ENCODE data around the gene ALDH1A3. TPM values are rescaled to one million over a fixed set of nuclear protein-coding genes. Genes with fewer than 3 reads are reported as not detected.

Gene ALDH1A3
- total and polyA plus RNA-seq, 2 donors (not counting 1 experiment from before 2014, with no cell fraction given): 4.2 to 32.5 TPM

DNA sequence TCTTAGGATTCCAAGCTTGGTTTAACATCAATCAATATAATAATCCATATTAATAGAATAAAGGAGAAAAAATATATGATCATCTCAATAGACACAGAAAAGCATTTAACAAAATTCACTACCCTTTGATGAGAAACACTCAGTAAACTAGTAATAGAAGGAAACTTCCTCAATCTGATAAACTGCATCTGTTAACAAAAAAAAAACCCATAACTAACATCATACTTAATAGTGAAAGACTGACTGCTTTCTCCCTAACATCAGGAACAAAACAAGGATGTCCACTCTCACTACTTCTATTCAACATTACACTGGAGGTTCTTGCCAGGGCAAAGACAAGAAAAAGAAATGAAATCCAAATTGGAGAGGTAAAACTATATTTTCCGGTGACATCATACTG is 70.1 kb downstream of the ALDH1A3 start:
- DNase-seq (ENCODE audit: low read depth in 2 of 2): no peak
- Histone ChIP-seq H2AFZ (ENCODE audit: low read length) (no peak overlapping the region), H3K36me3 (ENCODE audit: control insufficient read depth, insufficient read depth, low read length) (no peaks in the 10 kb centered on the region), H3K27me3 (ENCODE audit: control insufficient read depth, insufficient read depth, low read length) (no peaks in the 10 kb centered on the region), H3K9me3 (ENCODE audit: control insufficient read depth, insufficient read depth, low read depth, low read length) (no peaks in the 10 kb centered on the region), H4K20me1 (ENCODE audit: control insufficient read depth, extremely low read depth, insufficient read depth, low read length) (no peaks in the 10 kb centered on the region), H3K4me3 (replicated peaks in 1 of 4; ENCODE audit: control extremely low read depth in 1 of 4, insufficient read depth in 1 of 4, low read depth in 3 of 4, low read length in 4 of 4) (no peak overlapping the region), H3K27ac (ENCODE audit: insufficient read depth, low read length) (no peak overlapping the region), H3K79me2 (ENCODE audit: control insufficient read depth, insufficient read depth, low read length) (no peaks in the 10 kb centered on the region), H3K9ac (ENCODE audit: insufficient read depth, low read length) (no peak overlapping the region), H3K4me2 (ENCODE audit: extremely low read depth, insufficient read depth, low read length) (no peak overlapping the region), H3K4me1 (ENCODE audit: control insufficient read depth, extremely low read depth, insufficient read depth, low read length) (no peaks in the 10 kb centered on the region)
- no peak for TF ChIP-seq EZH2 (IDR thresholded peaks at IDR 0.05; ENCODE audit: low read length, missing control alignments)

DNA sequence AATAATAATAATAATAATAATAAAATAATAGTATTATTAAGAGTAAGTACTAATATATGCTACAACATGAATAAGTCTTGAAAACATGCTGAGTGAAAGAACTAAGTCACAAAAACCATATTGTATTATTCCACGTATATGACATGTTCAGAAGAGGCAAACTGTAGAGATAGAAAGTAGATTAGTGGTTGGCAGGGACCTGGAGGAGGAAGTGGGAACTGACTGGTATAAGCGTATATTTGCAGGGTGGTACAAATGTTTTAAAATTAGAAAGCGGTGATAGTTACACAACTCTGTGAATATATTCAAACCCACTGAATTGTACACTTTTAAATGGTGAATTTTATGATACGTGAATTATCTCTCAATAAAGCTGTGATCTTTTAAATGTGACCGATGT is 72.3 kb downstream of the ALDH1A3 start:
- Histone ChIP-seq H3K9ac (ENCODE audit: insufficient read depth, low read length) (no peak overlapping the region), H3K4me2 (ENCODE audit: extremely low read depth, insufficient read depth, low read length) (no peak overlapping the region), H3K27me3 (ENCODE audit: control insufficient read depth, insufficient read depth, low read length) (no peaks in the 10 kb centered on the region), H3K4me3 (replicated peaks in 1 of 4; ENCODE audit: control extremely low read depth in 1 of 4, insufficient read depth in 1 of 4, low read depth in 3 of 4, low read length in 4 of 4) (no peak overlapping the region), H3K9me3 (ENCODE audit: control insufficient read depth, insufficient read depth, low read depth, low read length) (no peaks in the 10 kb centered on the region), H2AFZ (ENCODE audit: low read length) (no peak overlapping the region), H3K79me2 (ENCODE audit: control insufficient read depth, insufficient read depth, low read length) (no peaks in the 10 kb centered on the region), H3K27ac (ENCODE audit: insufficient read depth, low read length) (no peak overlapping the region), H4K20me1 (ENCODE audit: control insufficient read depth, extremely low read depth, insufficient read depth, low read length) (no peaks in the 10 kb centered on the region), H3K4me1 (ENCODE audit: control insufficient read depth, extremely low read depth, insufficient read depth, low read length) (no peaks in the 10 kb centered on the region), H3K36me3 (ENCODE audit: control insufficient read depth, insufficient read depth, low read length) (no peaks in the 10 kb centered on the region)
- no peak for DNase-seq (ENCODE audit: low read depth in 2 of 2)
- TF ChIP-seq, protein P1, sequence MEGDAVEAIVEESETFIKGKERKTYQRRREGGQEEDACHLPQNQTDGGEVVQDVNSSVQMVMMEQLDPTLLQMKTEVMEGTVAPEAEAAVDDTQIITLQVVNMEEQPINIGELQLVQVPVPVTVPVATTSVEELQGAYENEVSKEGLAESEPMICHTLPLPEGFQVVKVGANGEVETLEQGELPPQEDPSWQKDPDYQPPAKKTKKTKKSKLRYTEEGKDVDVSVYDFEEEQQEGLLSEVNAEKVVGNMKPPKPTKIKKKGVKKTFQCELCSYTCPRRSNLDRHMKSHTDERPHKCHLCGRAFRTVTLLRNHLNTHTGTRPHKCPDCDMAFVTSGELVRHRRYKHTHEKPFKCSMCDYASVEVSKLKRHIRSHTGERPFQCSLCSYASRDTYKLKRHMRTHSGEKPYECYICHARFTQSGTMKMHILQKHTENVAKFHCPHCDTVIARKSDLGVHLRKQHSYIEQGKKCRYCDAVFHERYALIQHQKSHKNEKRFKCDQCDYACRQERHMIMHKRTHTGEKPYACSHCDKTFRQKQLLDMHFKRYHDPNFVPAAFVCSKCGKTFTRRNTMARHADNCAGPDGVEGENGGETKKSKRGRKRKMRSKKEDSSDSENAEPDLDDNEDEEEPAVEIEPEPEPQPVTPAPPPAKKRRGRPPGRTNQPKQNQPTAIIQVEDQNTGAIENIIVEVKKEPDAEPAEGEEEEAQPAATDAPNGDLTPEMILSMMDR (conservative IDR thresholded peaks at IDR 0.05 in 1 of 2, IDR thresholded peaks at IDR 0.05 in 1 of 2; ENCODE audit: low read depth in 1 of 2, low read length in 2 of 2): no peak
- TF ChIP-seq EZH2 (IDR thresholded peaks at IDR 0.05; ENCODE audit: low read length, missing control alignments): no peak

DNA sequence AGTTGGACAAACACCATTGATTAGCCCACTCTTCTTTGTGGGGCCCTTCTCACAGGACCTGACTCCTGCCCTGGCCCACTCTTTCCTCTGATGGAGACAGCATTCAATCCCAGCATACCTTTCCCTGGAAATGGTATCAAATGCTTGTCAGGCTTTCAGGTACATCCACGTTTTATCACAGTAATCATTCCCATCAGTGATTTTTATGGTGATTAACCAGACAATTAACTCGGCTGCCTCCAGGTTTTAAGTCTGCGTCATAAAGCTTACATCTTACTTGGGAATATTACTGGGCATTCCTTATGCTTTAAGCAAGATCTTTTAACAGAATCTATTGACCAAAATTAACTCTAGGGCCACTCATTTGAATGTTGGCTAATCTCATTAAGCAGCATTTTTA is 72.9 kb downstream of the ALDH1A3 start:
- H3K9ac ChIP-seq (ENCODE audit: insufficient read depth, low read length): no peak overlapping the region
- no peaks in the 10 kb centered on the region for H4K20me1 ChIP-seq (ENCODE audit: control insufficient read depth, extremely low read depth, insufficient read depth, low read length)

More for the DNA sequence above, 72.9 kb downstream of the ALDH1A3 start:
- no peak for DNase-seq (ENCODE audit: low read depth in 2 of 2)
- no peak overlapping the region for H3K27ac ChIP-seq (ENCODE audit: insufficient read depth, low read length)
- H2AFZ ChIP-seq (ENCODE audit: low read length): no peak overlapping the region
- H3K27me3 ChIP-seq (ENCODE audit: control insufficient read depth, insufficient read depth, low read length): no peaks in the 10 kb centered on the region
- H3K4me1 ChIP-seq (ENCODE audit: control insufficient read depth, extremely low read depth, insufficient read depth, low read length): no peaks in the 10 kb centered on the region
- no peaks in the 10 kb centered on the region for H3K9me3 ChIP-seq (ENCODE audit: control insufficient read depth, insufficient read depth, low read depth, low read length)
- H3K36me3 ChIP-seq (ENCODE audit: control insufficient read depth, insufficient read depth, low read length): no peaks in the 10 kb centered on the region
- no peaks in the 10 kb centered on the region for H3K79me2 ChIP-seq (ENCODE audit: control insufficient read depth, insufficient read depth, low read length)
- no peak overlapping the region for H3K4me3 ChIP-seq (replicated peaks in 1 of 4; ENCODE audit: control extremely low read depth in 1 of 4, insufficient read depth in 1 of 4, low read depth in 3 of 4, low read length in 4 of 4)
- no peak overlapping the region for H3K4me2 ChIP-seq (ENCODE audit: extremely low read depth, insufficient read depth, low read length)
- TF ChIP-seq, protein P1 (conservative IDR thresholded peaks at IDR 0.05 in 1 of 2, IDR thresholded peaks at IDR 0.05 in 1 of 2; ENCODE audit: low read depth in 1 of 2, low read length in 2 of 2): no peak
- no peak for TF ChIP-seq EZH2 (IDR thresholded peaks at IDR 0.05; ENCODE audit: low read length, missing control alignments)
